NT2/D1 (cell line): ENCODE results near the gene BTG2.
"Not testable (repeated sequence)": the region's sequence is repeated elsewhere in the genome, so short reads cannot be mapped to it uniquely, and the experiment has no call there.

Source experiments
- DNase-seq: peaks from one replicate; pipeline ENCODE4 v3.0.0-alpha.2; 2011; ENCODE audit warnings: low read depth, low spot score
- H3K27me3 ChIP-seq: 2 replicates; pipeline ENCODE4 v1.6.0; 2011; ENCODE audit warnings: mild to moderate bottlenecking; ENCODE audit not compliant: insufficient read length, insufficient read depth
- H3K36me3 ChIP-seq: 2 replicates; pipeline ENCODE4 v1.6.1; 2011; ENCODE audit warnings: mild to moderate bottlenecking, low read length, mixed read lengths; ENCODE audit not compliant: insufficient read depth, insufficient read length
- H3K4me1 ChIP-seq: 2 replicates; pipeline ENCODE4 v1.5.1; 2011; ENCODE audit not compliant: insufficient read depth, insufficient read length
- H3K4me3 ChIP-seq: 2 replicates; pipeline ENCODE4 v1.5.1; 2011; ENCODE audit warnings: low read depth; ENCODE audit not compliant: insufficient read length
- H3K9ac ChIP-seq: 2 replicates; pipeline ENCODE4 v1.6.0; 2011; ENCODE audit warnings: low read depth; ENCODE audit not compliant: insufficient read length
- H3K9me3 ChIP-seq: 2 replicates; pipeline ENCODE4 v1.5.1; 2011; ENCODE audit warnings: mild to moderate bottlenecking, low read length; ENCODE audit not compliant: insufficient read depth
- SUZ12 ChIP-seq: IDR thresholded peaks from 2 replicates; pipeline ENCODE4 v1.6.1; 2011; ENCODE audit not compliant: insufficient read length, insufficient read depth; ENCODE audit errors: extremely low read depth
- YY1 ChIP-seq: IDR thresholded peaks from 2 replicates; pipeline ENCODE4 v1.6.1; 2011; ENCODE audit not compliant: insufficient read length, insufficient read depth
- ZNF274 ChIP-seq: IDR thresholded peaks from 2 replicates; pipeline ENCODE4 v1.6.1; 2011; ENCODE audit warnings: mild to moderate bottlenecking, low read depth, low read length

The BTG2 gene

GRCh38 chr1:203304919-203305808 is at the start of gene BTG2:
BTG2 (plus strand) TSS chr1:203305519; CDS start chr1:203305607, 88 bp downstream.
- H3K4me3 ChIP-seq: peak within 1 kb of the TSS; percentile 88
- H3K4me1 ChIP-seq: peaks cover 30% of the 10 kb centered on the region
- peak; percentile 89 for DNase-seq
- no peaks in the 10 kb centered on the region for H3K9me3 ChIP-seq
- peak within 1 kb of the TSS; percentile 93 for H3K9ac ChIP-seq
- TF ChIP-seq ZNF274: no peak
- TF ChIP-seq YY1: no peak
- TF ChIP-seq SUZ12: no peak
- H3K36me3 ChIP-seq: peaks cover 38% of the 10 kb centered on the region
- H3K27me3 ChIP-seq: peaks cover 78% of the 10 kb centered on the region

DNA sequence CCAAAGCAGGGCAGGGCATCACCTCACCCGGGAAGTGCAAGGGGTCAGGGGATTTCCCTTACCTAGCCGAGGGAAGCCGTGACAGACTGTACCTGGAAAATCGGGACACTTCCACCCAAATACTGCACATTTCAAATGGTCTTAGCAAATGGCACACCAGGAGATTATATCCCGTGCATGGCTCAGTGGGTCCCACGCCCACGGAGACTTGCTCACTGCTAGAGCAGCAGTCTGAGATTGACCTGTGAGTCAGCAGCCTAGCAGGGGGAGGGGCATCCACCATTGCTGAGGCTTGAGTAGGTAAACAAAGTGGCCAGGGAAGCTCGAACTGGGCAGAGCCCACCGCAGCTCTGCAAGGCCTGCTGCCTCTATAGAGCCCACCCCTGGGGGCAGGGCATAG is 48.7 kb upstream of the BTG2 start:
- H3K4me1 ChIP-seq, H3K27me3 ChIP-seq, DNase-seq, H3K36me3 ChIP-seq, H3K4me3 ChIP-seq, H3K9ac ChIP-seq: not testable (repeated sequence)
- peaks cover 40% of the 10 kb centered on the region for H3K9me3 ChIP-seq

GRCh38 chr1:203263496-203263895 is 41.8 kb upstream of the BTG2 start:
- H3K4me1 ChIP-seq: no peaks in the 10 kb centered on the region
- no peak overlapping the region for H3K4me3 ChIP-seq
- no peaks in the 10 kb centered on the region for H3K36me3 ChIP-seq
- no peak overlapping the region for H3K9ac ChIP-seq
- H3K9me3 ChIP-seq: no peaks in the 10 kb centered on the region
- TF ChIP-seq SUZ12 (no peak), ZNF274 (no peak), YY1 (no peak)
- no peak for DNase-seq
- no peaks in the 10 kb centered on the region for H3K27me3 ChIP-seq

GRCh38 chr1:203264052-203264501 is 41.2 kb upstream of the BTG2 start:
- Histone ChIP-seq H3K27me3 (no peaks in the 10 kb centered on the region), H3K4me1 (peaks cover 4% of the 10 kb centered on the region), H3K36me3 (no peaks in the 10 kb centered on the region), H3K4me3 (no peak overlapping the region), H3K9ac (no peak overlapping the region), H3K9me3 (no peaks in the 10 kb centered on the region)
- no peak for DNase-seq
- TF ChIP-seq ZNF274 (no peak), SUZ12 (no peak), YY1 (no peak)

- Histone ChIP-seq H3K27me3 (no peaks in the 10 kb centered on the region), H3K36me3 (no peaks in the 10 kb centered on the region), H3K4me1 (peaks cover 4% of the 10 kb centered on the region), H3K9me3 (no peaks in the 10 kb centered on the region), H3K9ac (no peak overlapping the region), H3K4me3 (no peak overlapping the region)
- no peak for DNase-seq
- TF ChIP-seq ZNF274 (no peak), YY1 (no peak), SUZ12 (no peak)
These were observed 39.8 kb upstream of the BTG2 start for GRCh38 chr1:203265541-203265940.

DNA sequence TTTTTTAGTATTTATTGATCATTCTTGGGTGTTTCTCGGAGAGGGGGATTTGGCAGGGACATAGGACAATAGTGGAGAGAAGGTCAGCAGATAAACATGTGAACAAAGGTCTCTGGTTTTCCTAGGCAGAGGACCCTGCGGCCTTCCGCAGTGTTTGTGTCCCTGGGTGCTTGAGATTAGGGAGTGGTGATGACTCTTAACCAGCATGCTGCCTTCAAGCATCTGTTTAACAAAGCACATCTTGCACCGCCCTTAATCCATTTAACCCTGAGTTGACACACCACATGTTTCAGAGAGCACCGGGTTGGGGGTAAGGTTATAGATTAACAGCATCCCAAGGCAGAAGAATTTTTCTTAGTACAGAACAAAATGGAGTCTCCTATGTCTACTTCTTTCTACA is 39.2 kb upstream of the BTG2 start:
- DNase-seq, H3K9me3 ChIP-seq, H3K4me1 ChIP-seq, H3K27me3 ChIP-seq, H3K36me3 ChIP-seq, H3K9ac ChIP-seq, H3K4me3 ChIP-seq: not testable (repeated sequence)

- Histone ChIP-seq H3K9me3 (no peaks in the 10 kb centered on the region), H3K4me3 (peak overlapping the region; percentile 46), H3K9ac (peak overlapping the region; percentile 74)
These were observed 37.9 kb upstream of the BTG2 start for GRCh38 chr1:203267347-203267846.

More at GRCh38 chr1:203267347-203267846, 37.9 kb upstream of the BTG2 start:
- DNase-seq: peak; percentile 89
- TF ChIP-seq YY1 (no peak), SUZ12 (no peak), ZNF274 (no peak)
- Histone ChIP-seq H3K27me3 (peaks cover 9% of the 10 kb centered on the region), H3K4me1 (peaks cover 4% of the 10 kb centered on the region), H3K36me3 (no peaks in the 10 kb centered on the region)
